OCI-LY3 (cell line): Measurements from ENCODE around the gene SCAMP1.

ENCODE experiments used
- CTCF ChIP-seq: fragments of 200-600, 300-600 bp; sonication (generic); IDR thresholded peaks from 2 replicates; pipeline ENCODE4 v1.5.1; 2014; ENCODE audit warnings: antibody characterized with exemption, low read length, low read depth
- EZH2phosphoT487 ChIP-seq: fragments of 200-600 bp; shearing (Covaris generic); IDR thresholded peaks from 2 replicates; pipeline ENCODE4 v1.6.1; 2018; ENCODE audit warnings: antibody characterized with exemption, mixed run types, low read depth

GRCh38 chr5:78508186-78508765 lies 147.9 kb downstream of the SCAMP1 start:
- TF ChIP-seq CTCF (no peak), EZH2phosphoT487 (no peak)
